ENCODE measurements around the gene NEDD4L. TPM values are rescaled to one million over a fixed set of nuclear protein-coding genes. Genes with fewer than 3 reads are reported as not detected.
"Not testable (repeated sequence)": the region's sequence is repeated elsewhere in the genome, so short reads cannot be mapped to it uniquely, and the experiment has no call there.

The NEDD4L gene
- total RNA-seq, 1 donor from 2014 or later: 5.1 TPM

- Mint-ChIP-seq H3K27me3 (ENCODE audit: low read depth) (no peaks in the 10 kb centered on the region), H3K9me3 (no peaks in the 10 kb centered on the region), H3K27ac (no peak overlapping the region), H3K4me1 (ENCODE audit: low read depth) (no peaks in the 10 kb centered on the region), H3K4me3 (ENCODE audit: low read depth) (no peak overlapping the region), H3K36me3 (ENCODE audit: low read depth) (no peaks in the 10 kb centered on the region)
- intact Hi-C loops (cut with micrococcal nuclease): no loop called here
- DNase-seq (ENCODE audit: low spot score): no peak
These were observed 335.4 kb downstream of the NEDD4L start for GRCh38 chr18:58379443-58379842.

DNA sequence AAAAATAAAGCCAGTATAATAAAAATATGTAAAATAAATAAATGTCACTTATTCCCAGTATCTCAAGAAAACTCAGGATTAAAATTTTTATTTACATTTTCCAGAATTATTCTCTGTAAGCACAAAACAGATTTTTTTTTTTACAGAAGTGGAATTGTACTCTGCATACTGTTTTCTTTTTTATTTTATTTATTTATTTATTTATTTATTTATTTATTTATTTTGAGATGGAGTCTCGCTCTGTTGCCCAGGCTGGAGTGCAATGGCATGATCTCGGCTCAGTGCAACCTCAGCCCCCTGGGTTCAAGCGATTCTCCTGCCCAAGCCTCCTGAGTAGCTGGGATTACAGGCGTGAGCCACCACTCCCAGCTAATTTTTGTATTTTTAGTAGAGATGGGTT lies 336.1 kb downstream of the NEDD4L start:
- H3K4me1 Mint-ChIP-seq (ENCODE audit: low read depth); H3K4me3 Mint-ChIP-seq (ENCODE audit: low read depth); H3K9me3 Mint-ChIP-seq; intact Hi-C loops (cut with micrococcal nuclease); H3K36me3 Mint-ChIP-seq (ENCODE audit: low read depth); DNase-seq (ENCODE audit: low spot score); H3K27me3 Mint-ChIP-seq (ENCODE audit: low read depth); H3K27ac Mint-ChIP-seq: not testable (repeated sequence)

DNA sequence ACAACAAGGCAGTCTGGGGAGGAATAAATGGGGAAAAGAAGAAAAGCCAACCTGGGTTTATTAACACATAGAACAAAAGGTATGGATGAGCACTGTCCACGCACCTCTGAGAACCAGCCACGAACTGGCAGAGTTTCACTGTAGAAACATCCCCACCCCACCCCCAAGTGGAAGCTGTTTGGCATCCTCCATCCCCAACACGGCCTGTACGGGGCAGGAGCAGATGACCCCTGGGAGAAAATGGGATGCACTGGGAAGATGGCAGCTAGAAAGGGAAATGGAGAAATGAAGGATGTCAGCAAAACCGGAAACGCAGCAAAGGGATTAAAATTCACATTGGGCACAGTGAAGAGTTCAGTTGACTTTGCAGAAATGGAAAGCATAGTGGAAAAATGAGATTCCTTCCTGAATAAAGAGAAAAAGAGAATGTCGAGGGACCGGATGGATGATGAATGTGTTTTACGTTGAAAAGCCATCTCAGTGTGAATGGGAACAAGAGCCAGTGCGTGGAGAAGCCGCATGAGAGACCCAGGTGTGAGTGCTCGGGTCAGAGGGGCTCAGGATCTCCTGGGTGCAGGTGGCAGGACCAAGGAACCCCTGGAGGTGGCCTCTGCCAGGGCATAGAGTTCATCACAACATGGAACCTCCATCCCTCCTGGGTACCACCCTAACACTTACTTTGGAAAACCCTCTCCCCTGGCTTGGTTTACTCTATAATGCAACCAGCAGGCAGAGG lies 337.8 kb downstream of the NEDD4L start:
- DNase-seq (ENCODE audit: low spot score): no peak
- Mint-ChIP-seq H3K4me3 (ENCODE audit: low read depth) (no peak overlapping the region), H3K36me3 (ENCODE audit: low read depth) (no peaks in the 10 kb centered on the region), H3K4me1 (ENCODE audit: low read depth) (no peaks in the 10 kb centered on the region), H3K27ac (no peak overlapping the region), H3K27me3 (ENCODE audit: low read depth) (no peaks in the 10 kb centered on the region), H3K9me3 (no peaks in the 10 kb centered on the region)
- intact Hi-C loops (cut with micrococcal nuclease): no loop called here

DNA sequence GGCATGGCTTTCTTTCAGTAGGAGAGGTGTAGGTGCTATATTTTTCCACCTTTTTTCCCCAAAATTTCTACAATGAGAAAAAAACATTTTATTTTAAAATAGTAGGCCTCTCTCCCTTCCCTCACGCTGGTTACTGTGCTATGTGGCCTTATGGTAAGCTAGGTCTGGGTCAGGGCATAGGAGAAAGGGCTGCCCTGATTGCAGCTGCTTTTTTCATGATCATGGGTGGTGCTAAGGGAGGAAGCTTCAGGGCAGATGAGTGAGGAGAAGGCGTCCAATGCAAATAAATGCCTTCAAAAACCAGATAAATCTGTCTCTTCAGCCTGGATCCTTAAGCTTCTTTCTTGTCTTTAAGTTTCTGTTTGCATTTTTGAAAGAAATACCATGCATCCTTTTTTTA lies 338.4 kb downstream of the NEDD4L start:
- no peaks in the 10 kb centered on the region for H3K27me3 Mint-ChIP-seq (ENCODE audit: low read depth)
- no peak overlapping the region for H3K27ac Mint-ChIP-seq
- no peak for DNase-seq (ENCODE audit: low spot score)
- no peaks in the 10 kb centered on the region for H3K9me3 Mint-ChIP-seq
- intact Hi-C loops (cut with micrococcal nuclease): no loop called here
- H3K4me1 Mint-ChIP-seq (ENCODE audit: low read depth): no peaks in the 10 kb centered on the region
- H3K36me3 Mint-ChIP-seq (ENCODE audit: low read depth): no peaks in the 10 kb centered on the region
- no peak overlapping the region for H3K4me3 Mint-ChIP-seq (ENCODE audit: low read depth)

DNA sequence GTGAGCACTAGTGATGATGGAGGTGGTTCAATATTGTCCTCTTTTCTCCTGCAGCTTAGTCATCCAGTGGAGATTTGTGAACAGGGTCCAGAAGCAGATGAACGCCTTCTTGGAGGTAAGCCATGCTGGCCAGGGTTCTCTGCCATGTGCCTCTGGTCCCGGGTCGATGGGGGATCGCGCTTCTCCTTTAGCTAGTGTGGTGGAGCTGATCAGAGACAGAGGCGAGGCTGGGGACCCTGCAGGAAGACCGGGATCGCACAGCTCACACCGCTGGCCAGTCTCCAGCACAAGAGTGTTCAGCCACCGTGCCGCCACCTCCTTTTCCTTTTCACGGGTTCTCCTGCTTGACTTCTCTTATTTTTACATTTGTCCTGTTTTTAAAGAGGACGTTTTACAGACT lies 341.4 kb downstream of the NEDD4L start:
- Mint-ChIP-seq H3K4me3 (ENCODE audit: low read depth) (no peak overlapping the region), H3K9me3 (no peaks in the 10 kb centered on the region), H3K4me1 (ENCODE audit: low read depth) (no peaks in the 10 kb centered on the region), H3K36me3 (ENCODE audit: low read depth) (no peaks in the 10 kb centered on the region), H3K27me3 (ENCODE audit: low read depth) (no peaks in the 10 kb centered on the region), H3K27ac (no peak overlapping the region)
- no peak for DNase-seq (ENCODE audit: low spot score)
- intact Hi-C loops (cut with micrococcal nuclease): no loop called here

DNA sequence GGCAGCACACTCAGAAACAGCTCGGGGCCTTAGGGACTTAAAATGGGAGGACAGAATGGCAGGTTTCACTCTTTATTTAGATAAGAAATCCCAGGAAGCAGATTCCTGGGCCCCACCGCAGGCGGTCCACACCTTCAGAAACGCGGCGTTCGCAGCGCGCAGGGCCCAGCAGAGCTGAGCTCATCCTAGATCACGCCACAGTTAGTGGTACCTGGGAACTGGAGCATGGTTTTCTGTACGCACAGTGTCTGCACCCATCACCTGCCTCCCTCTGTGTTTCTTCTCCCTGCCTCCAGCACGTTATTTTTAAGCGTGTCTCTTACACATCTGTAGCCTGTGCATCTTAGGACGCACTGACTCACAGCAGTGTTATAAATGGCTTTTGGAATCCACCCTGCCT lies 342.8 kb downstream of the NEDD4L start:
- H3K9me3 Mint-ChIP-seq: no peaks in the 10 kb centered on the region
- H3K36me3 Mint-ChIP-seq (ENCODE audit: low read depth): no peaks in the 10 kb centered on the region

DNA sequence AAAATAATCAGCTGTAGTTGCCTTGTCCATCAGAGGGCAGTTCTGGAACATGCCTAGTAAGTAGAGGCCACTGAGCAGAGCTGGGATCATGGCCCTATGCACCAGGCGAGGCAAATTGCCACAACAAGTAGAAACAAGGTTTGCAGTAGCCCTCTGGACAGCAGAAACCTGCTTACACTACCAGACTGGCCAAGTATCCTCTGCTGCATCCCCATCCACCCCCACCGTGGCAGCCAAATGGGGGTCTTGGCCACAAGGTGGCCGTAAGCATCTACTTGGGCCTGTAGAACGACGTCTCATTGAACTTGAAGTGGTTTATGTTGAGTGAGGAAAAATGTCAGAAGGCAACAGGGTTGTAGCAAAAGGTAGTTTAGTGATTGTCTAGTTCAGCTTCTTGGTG lies 343.7 kb downstream of the NEDD4L start:
- no peaks in the 10 kb centered on the region for H3K36me3 Mint-ChIP-seq (ENCODE audit: low read depth)
- H3K4me1 Mint-ChIP-seq (ENCODE audit: low read depth): no peaks in the 10 kb centered on the region
- no peaks in the 10 kb centered on the region for H3K27me3 Mint-ChIP-seq (ENCODE audit: low read depth)
- no peak overlapping the region for H3K4me3 Mint-ChIP-seq (ENCODE audit: low read depth)
- intact Hi-C loops (cut with micrococcal nuclease): no loop called here
- H3K9me3 Mint-ChIP-seq: no peaks in the 10 kb centered on the region
- H3K27ac Mint-ChIP-seq: no peak overlapping the region
- DNase-seq (ENCODE audit: low spot score): no peak

More for the DNA sequence above, 342.8 kb downstream of the NEDD4L start:
- Mint-ChIP-seq H3K4me3 (ENCODE audit: low read depth) (no peak overlapping the region), H3K4me1 (ENCODE audit: low read depth) (no peaks in the 10 kb centered on the region), H3K27me3 (ENCODE audit: low read depth) (no peaks in the 10 kb centered on the region), H3K27ac (no peak overlapping the region)
- DNase-seq (ENCODE audit: low spot score): no peak
- intact Hi-C loops (cut with micrococcal nuclease): no loop called here

DNA sequence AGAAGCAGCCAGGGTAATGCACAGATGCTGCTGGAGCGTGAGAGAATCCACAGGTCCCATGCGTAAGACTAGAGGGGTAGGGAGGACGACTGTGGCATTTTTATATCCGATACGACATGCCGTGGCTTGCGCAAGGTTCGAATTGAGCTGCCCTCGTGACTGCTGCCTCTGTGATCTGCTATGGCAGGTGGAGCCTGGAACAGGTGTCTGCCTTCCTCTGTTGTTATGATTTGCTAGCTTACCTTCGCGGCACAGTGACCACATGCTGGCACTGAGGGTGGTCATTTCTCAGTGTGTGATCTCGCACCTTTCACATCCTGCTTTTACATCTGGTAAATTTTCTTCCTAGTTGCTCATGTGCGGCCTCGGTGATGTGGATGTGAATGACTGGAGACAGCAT lies 344.7 kb downstream of the NEDD4L start:
- Mint-ChIP-seq H3K4me3 (ENCODE audit: low read depth) (no peak overlapping the region), H3K36me3 (ENCODE audit: low read depth) (no peaks in the 10 kb centered on the region), H3K9me3 (no peaks in the 10 kb centered on the region), H3K4me1 (ENCODE audit: low read depth) (no peaks in the 10 kb centered on the region), H3K27me3 (ENCODE audit: low read depth) (no peaks in the 10 kb centered on the region), H3K27ac (no peak overlapping the region)
- intact Hi-C loops (cut with micrococcal nuclease): no loop called here
- no peak for DNase-seq (ENCODE audit: low spot score)

- no peaks in the 10 kb centered on the region for H3K4me1 Mint-ChIP-seq (ENCODE audit: low read depth)
- intact Hi-C loops (cut with micrococcal nuclease): no loop called here
- no peak overlapping the region for H3K27ac Mint-ChIP-seq
- DNase-seq (ENCODE audit: low spot score): no peak
- H3K36me3 Mint-ChIP-seq (ENCODE audit: low read depth): no peaks in the 10 kb centered on the region
- H3K9me3 Mint-ChIP-seq: no peaks in the 10 kb centered on the region
- H3K4me3 Mint-ChIP-seq (ENCODE audit: low read depth): no peak overlapping the region
- no peaks in the 10 kb centered on the region for H3K27me3 Mint-ChIP-seq (ENCODE audit: low read depth)
These were observed 345.7 kb downstream of the NEDD4L start for GRCh38 chr18:58389745-58390144.

GRCh38 chr18:58390399-58390798 lies 346.4 kb downstream of the NEDD4L start:
- DNase-seq (ENCODE audit: low spot score): no peak
- Mint-ChIP-seq H3K36me3 (ENCODE audit: low read depth) (no peaks in the 10 kb centered on the region), H3K9me3 (no peaks in the 10 kb centered on the region), H3K4me1 (ENCODE audit: low read depth) (no peaks in the 10 kb centered on the region), H3K27ac (no peak overlapping the region), H3K27me3 (ENCODE audit: low read depth) (no peaks in the 10 kb centered on the region), H3K4me3 (ENCODE audit: low read depth) (no peak overlapping the region)
- intact Hi-C loops (cut with micrococcal nuclease): no loop called here

GRCh38 chr18:58391231-58391825 lies 347.3 kb downstream of the NEDD4L start:
- no peaks in the 10 kb centered on the region for H3K36me3 Mint-ChIP-seq (ENCODE audit: low read depth)
- H3K9me3 Mint-ChIP-seq: no peaks in the 10 kb centered on the region
- H3K27ac Mint-ChIP-seq: no peak overlapping the region
- DNase-seq (ENCODE audit: low spot score): no peak
- H3K27me3 Mint-ChIP-seq (ENCODE audit: low read depth): no peaks in the 10 kb centered on the region
- intact Hi-C loops (cut with micrococcal nuclease): no loop called here
- H3K4me1 Mint-ChIP-seq (ENCODE audit: low read depth): no peaks in the 10 kb centered on the region
- H3K4me3 Mint-ChIP-seq (ENCODE audit: low read depth): no peak overlapping the region

GRCh38 chr18:58391932-58392323 lies 347.9 kb downstream of the NEDD4L start:
- H3K4me1 Mint-ChIP-seq (ENCODE audit: low read depth): no peaks in the 10 kb centered on the region
- no peak overlapping the region for H3K27ac Mint-ChIP-seq
- H3K36me3 Mint-ChIP-seq (ENCODE audit: low read depth): no peaks in the 10 kb centered on the region
- no peak overlapping the region for H3K4me3 Mint-ChIP-seq (ENCODE audit: low read depth)
- no peaks in the 10 kb centered on the region for H3K27me3 Mint-ChIP-seq (ENCODE audit: low read depth)
- no peaks in the 10 kb centered on the region for H3K9me3 Mint-ChIP-seq
- intact Hi-C loops (cut with micrococcal nuclease): no loop called here
- DNase-seq (ENCODE audit: low spot score): no peak

DNA sequence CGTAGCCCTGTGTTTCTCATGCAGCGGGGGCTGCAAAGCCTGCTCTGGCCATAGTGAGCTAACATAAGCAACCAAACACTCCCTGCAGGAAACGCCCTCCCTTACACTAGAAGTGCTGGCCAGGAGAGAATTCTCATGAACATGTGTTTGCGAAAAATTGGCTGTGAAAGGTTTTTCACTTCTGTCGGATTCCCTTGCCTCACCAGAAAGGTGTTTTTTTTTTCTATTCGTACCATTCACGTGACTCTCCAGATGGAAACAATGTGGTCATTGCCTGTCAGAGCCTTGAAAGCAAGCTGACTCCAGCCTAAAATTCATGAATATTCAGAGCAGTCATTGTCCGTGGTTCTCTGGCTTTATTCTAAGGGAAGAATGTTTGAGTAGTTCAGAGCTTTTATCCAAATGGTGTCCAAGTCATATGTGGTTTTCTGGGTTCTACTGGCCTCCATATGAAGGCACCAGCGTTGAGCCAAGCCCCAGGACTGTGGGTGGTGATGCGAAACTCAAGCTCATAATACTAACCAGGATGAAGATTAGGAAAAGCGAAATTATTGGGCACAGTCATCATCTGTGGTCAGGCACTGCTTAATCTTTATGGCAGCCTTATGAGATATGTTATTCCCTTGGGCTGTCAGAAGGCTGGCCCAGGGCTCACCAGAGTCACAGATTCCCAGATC lies 348.4 kb downstream of the NEDD4L start:
- no peaks in the 10 kb centered on the region for H3K27me3 Mint-ChIP-seq (ENCODE audit: low read depth)
- no peaks in the 10 kb centered on the region for H3K9me3 Mint-ChIP-seq
- no peak overlapping the region for H3K4me3 Mint-ChIP-seq (ENCODE audit: low read depth)
- H3K27ac Mint-ChIP-seq: no peak overlapping the region
- no peak for DNase-seq (ENCODE audit: low spot score)
- no peaks in the 10 kb centered on the region for H3K36me3 Mint-ChIP-seq (ENCODE audit: low read depth)
- H3K4me1 Mint-ChIP-seq (ENCODE audit: low read depth): no peaks in the 10 kb centered on the region
- intact Hi-C loops (cut with micrococcal nuclease): no loop called here

Measured in activated T-helper 2 cell treated with anti-CD3 and anti-CD28 coated beads, Interferon-gamma antibody, Interleukin-2, Interleukin-4, amounts not matched to agents 10 μg/mL and 5 μg/mL and 100 μg/mL, durations not matched to agents 14 hours and 24 hours and 36 hours (primary cell).